Astrocyte of the cerebellum (primary cell): ENCODE measurements around the gene ZDHHC1.

ENCODE experiments used
- DNase-seq: peaks from one replicate; pipeline ENCODE4 v3.0.0-alpha.2; 2011; ENCODE audit warnings: low read depth
- H3K4me3 ChIP-seq: 2 replicates; pipeline ENCODE4 v1.5.1; 2011; ENCODE audit warnings: mild to moderate bottlenecking, low read depth, low read length, moderate library complexity
- in situ Hi-C: cut with HindIII; loops from 2 replicates; pipeline ENCODE4 v1.10.0; 2017; ENCODE audit warnings: low sequenced_read_pairs
- TF ChIP-seq, protein P1 (sequence below): IDR thresholded peaks from 2 replicates; pipeline ENCODE4 v1.5.1; 2012; ENCODE audit warnings: low read length, low read depth, moderate library complexity, mild to moderate bottlenecking; ENCODE audit errors: missing control alignments

The ZDHHC1 gene

DNA sequence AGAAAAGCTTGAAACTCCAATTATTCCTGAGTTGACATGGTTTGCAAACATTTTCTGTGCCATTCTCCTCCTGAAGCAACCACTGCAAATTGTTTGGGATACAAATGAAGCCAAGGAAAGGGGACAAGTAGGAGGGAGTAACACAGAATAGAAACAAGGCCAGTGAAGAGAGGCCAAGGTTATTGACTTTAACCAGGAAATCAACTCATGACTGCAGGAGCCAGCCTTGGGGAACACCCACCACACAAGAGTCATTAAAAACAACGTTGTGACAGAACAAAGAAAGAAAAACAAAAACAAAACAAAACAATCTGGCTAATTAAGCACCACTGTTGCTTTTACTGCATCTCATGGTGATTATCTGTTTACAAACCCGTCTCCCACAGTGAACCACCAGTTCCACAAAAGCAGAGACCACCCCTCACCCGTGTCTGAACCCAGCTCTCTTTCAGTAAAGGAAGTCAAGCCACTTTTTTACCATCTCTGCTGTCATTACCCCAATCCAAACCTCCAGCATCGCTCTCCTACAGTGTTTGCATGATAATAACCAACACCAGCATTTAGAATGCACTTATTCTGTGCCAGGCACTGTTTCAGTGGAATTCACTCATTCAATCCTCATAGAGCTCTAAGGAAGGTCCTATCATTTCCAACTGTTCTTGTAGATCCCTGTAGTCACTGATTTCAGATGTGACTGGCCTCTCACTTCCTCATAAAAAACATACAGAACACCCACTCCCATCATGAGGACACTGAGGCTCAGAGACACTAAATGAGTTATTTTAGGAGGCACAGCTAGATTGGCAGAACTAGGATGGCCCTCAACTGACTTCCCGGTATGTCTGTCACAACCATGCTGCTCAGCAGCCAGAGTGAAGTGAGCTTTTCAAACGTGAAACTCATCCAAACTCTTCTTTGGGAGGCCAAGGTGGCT lies 2.0 kb downstream of the ZDHHC1 start:
- TF ChIP-seq, protein P1, sequence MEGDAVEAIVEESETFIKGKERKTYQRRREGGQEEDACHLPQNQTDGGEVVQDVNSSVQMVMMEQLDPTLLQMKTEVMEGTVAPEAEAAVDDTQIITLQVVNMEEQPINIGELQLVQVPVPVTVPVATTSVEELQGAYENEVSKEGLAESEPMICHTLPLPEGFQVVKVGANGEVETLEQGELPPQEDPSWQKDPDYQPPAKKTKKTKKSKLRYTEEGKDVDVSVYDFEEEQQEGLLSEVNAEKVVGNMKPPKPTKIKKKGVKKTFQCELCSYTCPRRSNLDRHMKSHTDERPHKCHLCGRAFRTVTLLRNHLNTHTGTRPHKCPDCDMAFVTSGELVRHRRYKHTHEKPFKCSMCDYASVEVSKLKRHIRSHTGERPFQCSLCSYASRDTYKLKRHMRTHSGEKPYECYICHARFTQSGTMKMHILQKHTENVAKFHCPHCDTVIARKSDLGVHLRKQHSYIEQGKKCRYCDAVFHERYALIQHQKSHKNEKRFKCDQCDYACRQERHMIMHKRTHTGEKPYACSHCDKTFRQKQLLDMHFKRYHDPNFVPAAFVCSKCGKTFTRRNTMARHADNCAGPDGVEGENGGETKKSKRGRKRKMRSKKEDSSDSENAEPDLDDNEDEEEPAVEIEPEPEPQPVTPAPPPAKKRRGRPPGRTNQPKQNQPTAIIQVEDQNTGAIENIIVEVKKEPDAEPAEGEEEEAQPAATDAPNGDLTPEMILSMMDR: no peak
- no peak overlapping the region for H3K4me3 ChIP-seq
- in situ Hi-C loops: no loop called here
- DNase-seq: no peak

DNA sequence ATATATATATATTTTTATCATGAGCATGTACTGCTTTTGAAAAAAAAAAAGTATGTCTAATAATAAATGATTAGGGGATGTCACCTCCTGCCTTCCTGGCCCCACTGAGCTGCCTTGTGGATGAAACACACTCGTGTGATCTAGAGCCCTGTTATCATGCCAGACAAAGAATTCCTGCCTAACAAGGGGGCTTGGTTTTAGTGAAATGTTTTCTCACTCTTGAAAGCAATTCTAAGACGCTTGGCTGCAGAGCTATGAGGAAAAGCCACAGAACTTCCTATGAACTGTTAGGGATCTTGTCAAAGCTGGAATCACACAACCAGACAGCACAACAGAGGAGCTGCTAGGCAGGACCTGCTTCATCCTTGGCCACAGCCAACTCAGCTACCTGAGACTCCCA lies 4.0 kb downstream of the ZDHHC1 start:
- H3K4me3 ChIP-seq: no peak overlapping the region
- no peak for DNase-seq
- in situ Hi-C loops: no loop called here
- TF ChIP-seq, protein P1: no peak

DNA sequence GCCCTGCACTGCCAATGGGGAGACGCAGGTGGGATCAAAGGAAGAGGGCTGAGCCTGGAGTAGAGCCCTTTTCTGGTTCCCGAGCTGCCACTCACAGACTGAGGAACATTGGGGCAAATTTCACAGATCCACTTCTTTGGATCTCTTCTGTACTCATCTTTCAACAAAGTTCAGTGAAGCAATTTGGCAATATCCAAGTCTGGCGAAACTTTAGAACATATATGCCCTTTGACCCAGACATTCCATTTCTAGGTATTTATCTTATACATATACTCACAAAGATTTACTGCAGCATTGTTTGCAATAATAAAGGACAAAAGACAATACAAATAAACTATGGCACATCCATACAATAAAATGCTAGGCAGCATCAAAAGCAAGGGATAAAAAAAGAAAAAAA lies 4.9 kb downstream of the ZDHHC1 start:
- DNase-seq: no peak
- in situ Hi-C loops: no loop called here
- TF ChIP-seq, protein P1: no peak
- no peak overlapping the region for H3K4me3 ChIP-seq

DNA sequence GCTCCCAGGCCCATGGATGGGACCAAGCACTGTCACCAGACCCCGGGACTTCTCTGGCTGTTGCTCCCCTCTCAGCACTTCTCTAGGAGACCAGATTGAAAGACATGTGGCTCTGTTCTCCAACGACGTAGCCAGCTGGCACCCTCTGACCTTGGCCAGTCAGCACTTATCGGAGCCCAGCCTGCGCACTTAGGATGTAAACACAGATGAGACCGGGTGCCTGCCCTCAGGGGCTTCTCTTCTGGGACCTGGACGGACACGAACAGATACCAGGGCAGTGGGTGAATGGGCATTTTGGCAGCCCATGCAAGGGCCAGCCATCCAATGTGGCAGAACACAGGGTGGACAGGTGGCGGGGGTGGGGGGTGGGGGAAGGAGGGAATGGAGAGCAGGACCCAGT lies 6.6 kb downstream of the ZDHHC1 start:
- H3K4me3 ChIP-seq: no peak overlapping the region
- TF ChIP-seq, protein P1: no peak
- no peak for DNase-seq
- in situ Hi-C loops: no loop called here

DNA sequence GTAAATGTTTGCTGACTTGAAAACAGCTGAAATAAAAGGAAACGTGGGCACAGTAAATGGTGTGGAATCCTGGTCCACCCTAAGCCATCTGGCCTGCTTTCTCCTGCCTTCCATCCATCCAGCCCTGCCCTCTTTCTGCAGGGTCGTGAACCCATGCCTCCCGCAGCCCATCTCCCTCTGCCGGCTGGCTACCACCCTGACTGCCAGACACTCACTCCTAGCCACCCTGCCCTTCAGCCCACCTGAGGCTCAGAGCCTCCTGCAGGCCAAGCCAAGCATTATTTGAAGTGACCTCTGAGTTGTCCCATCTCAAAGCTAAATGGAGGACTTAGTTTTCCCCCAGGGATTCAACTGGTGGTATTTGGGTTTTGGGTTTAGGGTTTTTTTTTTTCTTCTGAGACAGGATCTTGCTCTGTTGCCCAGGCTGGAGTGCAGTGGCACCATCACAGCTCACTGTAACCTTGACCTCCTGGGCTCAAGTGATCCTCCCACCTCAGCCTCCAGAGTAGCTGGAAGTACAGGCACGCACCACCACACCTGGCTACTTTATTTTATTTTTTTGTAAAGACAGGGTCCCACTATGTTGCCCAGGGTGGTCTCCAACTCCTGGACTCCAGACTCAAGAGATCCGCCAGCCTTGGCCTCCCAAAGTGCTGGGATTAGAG lies 8.4 kb downstream of the ZDHHC1 start:
- TF ChIP-seq, protein P1: no peak
- no peak for DNase-seq
- in situ Hi-C loops: no loop called here
- H3K4me3 ChIP-seq: no peak overlapping the region

DNA sequence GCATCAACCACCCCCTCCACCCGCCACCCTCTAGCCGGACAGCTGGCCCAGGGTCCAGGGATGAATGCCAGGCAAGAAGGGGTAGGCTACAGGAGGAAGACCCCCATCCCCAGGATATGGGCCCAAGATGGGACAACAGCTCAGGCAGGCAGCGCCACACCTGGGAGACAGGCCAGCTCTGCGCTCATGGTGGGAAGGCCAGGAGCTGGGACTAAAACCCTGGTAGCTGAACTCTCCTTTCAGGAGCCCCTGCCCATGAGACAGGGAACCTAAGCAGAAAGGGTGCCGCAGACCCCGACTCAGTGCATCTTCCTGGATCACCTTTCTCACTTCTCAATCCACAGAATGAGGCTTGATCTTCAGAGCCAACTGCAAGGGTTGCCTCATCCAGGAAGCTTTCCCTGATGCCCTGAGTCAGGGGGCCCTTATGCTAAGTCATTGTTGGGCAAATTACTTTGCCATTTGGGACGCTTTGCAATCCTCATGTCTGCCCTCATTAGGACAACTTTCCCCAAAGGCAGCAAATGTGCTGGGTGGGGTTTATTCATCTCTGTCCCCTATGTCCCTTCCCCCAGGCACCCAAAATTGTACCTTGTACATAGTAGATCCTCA lies 9.0 kb downstream of the ZDHHC1 start:
- H3K4me3 ChIP-seq: no peak overlapping the region
- in situ Hi-C loops: no loop called here

More for the DNA sequence above, 9.0 kb downstream of the ZDHHC1 start:
- DNase-seq: no peak
- TF ChIP-seq, protein P1: no peak
